HG03159 (cell line): Measurements from ENCODE around the gene SRCAP.

Experiments used
- ATAC-seq: cut with Tn5 transposase; IDR thresholded peaks from one replicate; pipeline ENCODE4 v1.9.1; 2021; ENCODE audit warnings: mild to moderate bottlenecking, moderate library complexity; ENCODE audit not compliant: unreplicated experiment

Gene SRCAP

DNA sequence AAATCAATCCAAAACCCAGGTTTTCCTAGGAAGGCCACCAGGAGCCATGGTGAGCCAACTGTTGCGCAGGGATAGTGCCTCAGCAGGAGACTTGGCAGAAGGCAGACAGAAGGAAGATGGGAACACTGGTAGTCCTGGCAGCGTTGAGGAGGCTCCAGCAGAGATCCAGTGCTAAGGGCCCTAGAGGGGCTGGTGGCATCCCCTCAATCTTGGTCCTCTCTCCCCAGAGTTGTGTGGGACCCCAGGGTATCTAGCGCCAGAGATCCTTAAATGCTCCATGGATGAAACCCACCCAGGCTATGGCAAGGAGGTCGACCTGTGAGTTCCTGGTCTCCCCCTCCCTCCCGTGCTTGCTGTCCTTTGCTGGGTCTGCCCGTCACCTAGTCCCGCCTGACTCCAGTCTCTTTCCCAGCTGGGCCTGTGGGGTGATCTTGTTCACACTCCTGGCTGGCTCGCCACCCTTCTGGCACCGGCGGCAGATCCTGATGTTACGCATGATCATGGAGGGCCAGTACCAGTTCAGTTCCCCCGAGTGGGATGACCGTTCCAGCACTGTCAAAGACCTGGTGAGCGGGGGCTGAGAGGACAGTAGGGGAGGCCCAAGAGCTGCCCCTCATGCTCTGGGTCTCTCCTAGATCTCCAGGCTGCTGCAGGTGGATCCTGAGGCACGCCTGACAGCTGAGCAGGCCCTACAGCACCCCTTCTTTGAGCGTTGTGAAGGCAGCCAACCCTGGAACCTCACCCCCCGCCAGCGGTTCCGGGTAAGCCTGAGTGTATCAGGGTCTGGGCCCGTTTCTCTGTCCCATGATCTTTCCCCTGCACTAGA is 57.2 kb downstream of the SRCAP start:
- ATAC-seq = no peak

- no peak for ATAC-seq
Measured at GRCh38 chr16:30756781-30757100, 57.8 kb downstream of the SRCAP start.

- no peak for ATAC-seq
Measured at GRCh38 chr16:30757316-30757715, 58.3 kb downstream of the SRCAP start.

DNA sequence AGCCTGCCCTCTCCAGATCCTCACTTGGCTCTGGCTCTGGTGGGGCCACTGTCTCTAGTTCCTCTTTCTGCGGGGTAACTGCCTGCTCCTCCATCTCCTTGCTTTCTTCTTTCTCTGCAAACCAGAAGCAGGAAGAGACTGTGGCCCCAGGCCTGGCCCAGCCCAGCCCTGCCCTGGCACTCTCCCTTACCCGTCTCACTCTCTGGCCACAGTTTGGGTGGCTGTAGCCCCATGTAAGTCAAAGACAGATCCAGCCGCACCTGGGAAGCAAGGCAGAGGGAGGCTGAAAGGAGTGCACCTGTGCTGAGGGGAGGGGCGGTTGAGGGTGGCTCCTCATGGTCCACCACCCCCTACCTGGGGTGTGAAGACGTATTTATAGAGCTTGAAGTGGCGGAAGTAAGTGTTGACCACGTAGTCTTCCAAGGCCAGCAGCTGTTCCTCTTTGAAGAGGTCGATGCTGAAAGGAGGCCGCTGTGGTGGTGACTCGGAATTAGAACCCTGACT is 60.1 kb downstream of the SRCAP start:
- no peak for ATAC-seq

GRCh38 chr16:30760001-30760559 is 61.1 kb downstream of the SRCAP start:
- no peak for ATAC-seq

- ATAC-seq = no peak
Measured at GRCh38 chr16:30760577-30761426, 61.8 kb downstream of the SRCAP start.

- ATAC-seq = peak; percentile 33
Measured at GRCh38 chr16:30761427-30761927, 62.5 kb downstream of the SRCAP start.

GRCh38 chr16:30761928-30762902 is 63.2 kb downstream of the SRCAP start, which contains the start of the genes CFAP119 and RNF40:
CFAP119 (minus strand) TSS chr16:30762062; CDS start chr16:30761748, 314 bp downstream.
RNF40 (plus strand) TSS chr16:30762322; CDS start chr16:30762546, 224 bp downstream.
- ATAC-seq = peak; percentile 84

DNA sequence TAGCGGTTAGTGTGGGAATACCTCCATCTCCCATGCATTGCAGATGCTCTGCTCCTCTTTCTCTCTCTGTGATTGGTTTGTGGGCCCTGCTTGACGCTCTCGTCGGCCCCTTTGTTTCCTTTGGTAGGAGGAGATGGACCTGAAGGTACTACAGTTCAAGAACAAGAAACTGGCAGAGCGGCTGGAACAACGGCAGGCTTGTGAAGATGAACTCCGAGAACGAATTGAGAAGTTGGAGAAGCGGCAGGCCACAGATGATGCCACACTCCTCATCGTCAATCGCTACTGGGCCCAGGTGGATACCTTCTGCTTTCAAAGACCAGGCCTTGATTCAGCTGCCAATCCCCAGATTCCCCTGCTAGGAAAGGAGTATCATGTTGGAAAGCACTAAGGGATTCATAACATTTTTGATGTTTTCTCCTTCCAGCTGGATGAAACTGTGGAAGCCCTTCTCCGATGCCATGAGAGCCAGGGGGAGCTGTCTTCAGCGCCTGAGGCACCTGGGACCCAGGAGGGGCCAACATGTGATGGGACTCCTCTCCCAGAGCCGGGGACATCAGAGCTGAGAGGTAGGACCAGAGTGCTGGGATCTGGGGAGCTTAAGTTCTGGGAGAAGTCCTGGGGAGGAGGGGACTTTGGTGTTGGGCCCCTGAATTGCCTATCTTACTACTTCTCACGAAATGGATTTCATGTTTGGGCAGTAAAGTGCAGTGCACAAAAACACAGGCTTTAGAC is 64.2 kb downstream of the SRCAP start:
- ATAC-seq = no peak

GRCh38 chr16:30764086-30764485 is 65.1 kb downstream of the SRCAP start:
- ATAC-seq = no peak

GRCh38 chr16:30764816-30765465 is 66.0 kb downstream of the SRCAP start:
- no peak for ATAC-seq

DNA sequence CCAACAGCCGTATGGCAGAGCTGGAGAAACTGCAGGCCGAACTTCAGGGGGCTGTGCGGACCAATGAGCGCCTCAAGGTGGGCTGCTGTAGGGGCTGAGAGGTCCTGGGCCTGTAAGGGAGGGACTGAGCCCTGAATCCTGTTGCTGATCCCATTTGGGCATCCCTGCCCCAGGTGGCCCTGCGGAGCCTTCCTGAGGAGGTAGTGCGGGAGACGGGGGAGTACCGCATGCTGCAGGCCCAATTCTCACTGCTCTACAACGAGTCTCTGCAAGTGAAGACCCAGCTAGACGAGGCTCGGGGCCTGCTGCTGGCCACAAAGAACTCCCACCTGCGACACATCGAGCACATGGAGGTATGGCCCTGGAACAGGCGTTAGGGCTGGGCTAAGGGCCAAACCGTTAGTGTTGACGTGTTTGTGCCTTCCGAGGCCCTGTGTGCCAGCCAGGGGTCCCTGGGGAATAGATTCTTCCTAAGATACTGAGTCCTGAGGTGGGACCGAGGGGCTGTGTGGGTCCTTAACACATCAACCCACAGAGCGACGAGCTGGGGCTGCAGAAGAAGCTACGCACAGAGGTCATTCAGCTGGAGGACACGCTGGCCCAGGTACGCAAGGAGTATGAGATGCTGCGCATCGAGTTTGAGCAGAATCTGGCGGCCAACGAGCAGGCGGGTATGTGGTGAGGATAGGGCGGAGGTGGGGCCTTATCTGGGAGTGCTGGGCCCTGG is 67.4 kb downstream of the SRCAP start:
- no peak for ATAC-seq

DNA sequence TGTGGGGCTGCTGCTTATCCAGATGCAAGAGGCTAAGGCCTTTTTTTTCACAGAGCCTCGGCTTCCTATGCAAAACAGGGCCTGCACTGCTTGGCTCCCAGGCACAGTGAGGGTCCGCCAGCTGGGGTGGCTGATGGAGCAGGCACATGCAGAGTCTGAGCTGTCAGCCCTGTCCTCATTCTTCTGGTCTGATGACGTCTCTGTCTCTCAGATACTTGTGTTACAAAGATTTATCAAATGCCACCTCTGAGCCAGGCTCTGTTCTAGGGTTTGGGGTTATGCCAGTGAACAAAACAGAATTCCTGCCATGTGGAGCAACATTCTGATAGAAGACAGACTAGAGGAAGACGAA is 67.9 kb downstream of the SRCAP start:
- no peak for ATAC-seq

DNA sequence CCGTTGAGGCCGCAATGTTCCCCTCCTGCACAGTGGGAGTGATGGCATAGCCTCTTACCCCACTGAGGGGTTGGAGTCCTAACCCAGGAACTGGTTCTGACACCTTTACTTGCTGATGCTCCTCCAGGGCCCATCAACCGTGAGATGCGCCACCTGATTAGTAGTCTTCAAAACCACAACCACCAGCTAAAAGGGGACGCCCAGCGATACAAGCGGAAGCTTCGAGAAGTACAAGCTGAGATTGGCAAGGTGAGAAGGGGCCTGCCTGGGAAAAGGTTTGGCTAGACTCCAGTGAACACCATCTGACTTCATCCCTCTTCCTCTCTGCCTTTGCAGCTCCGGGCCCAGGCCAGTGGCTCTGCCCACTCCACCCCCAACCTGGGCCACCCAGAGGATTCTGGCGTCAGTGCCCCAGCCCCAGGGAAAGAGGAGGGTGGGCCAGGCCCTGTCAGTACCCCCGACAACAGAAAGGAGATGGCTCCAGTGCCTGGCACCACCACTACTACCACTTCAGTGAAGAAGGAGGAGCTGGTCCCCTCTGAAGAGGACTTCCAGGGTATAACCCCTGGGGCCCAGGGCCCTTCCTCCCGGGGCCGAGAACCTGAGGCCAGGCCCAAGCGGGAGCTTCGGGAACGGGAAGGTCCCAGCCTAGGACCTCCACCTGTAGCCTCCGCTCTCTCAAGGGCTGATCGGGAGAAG is 68.9 kb downstream of the SRCAP start:
- ATAC-seq = no peak

DNA sequence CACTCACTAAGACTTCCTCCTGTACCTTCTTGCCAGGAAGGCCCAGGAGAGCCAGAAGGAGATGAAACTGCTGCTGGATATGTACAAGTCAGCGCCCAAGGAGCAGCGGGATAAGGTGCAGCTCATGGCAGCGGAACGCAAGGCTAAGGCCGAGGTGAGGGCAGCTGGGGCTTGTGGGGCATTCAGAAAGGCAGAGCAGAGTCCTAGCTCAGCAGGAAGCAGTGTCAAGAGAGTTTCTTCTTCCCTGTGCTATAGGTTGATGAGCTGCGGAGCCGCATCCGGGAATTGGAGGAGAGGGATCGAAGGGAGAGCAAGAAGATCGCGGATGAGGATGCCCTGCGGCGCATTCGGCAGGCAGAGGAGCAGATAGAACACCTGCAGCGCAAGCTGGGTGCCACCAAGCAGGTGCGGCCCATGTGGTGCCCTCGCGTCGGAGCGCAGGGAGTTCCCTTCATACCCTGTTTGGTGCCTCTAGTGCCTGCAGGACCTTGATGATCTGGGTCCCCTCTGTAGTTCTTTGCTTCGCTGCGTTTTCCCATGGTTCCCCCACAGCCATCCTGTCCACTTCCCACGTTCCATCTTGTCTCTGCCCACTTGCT is 69.7 kb downstream of the SRCAP start:
- no peak for ATAC-seq

DNA sequence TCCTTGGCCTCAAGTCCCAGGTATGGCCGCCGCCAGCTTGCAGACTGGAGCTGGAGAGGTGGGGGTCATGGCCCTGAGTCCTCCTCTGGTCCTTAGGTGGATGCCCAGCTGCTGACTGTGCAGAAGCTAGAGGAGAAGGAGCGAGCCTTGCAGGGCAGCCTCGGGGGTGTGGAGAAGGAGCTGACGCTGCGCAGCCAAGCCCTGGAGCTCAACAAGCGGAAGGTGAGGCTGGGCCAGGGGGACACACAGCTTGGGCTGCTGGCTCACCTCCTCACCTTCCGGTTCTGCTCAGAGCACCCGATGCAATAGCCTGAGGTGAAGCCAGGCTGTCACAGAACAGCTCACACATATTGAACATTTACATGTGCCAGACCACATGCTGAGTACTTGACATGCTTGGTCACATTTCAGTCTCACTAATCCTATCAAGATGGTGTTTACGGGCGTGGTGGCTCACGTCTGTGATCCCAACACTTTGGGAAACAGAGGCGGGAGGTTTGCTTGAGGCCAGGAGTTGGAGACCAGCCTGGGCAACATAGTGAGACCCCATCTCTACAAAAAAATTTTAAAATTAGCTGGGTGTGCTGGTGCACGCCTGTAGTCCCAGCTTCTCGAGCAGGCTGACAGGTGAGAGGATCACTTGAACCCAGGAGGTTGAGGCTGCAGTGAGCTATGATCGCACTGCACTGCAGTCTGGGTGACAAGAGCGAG is 70.6 kb downstream of the SRCAP start:
- ATAC-seq = no peak

DNA sequence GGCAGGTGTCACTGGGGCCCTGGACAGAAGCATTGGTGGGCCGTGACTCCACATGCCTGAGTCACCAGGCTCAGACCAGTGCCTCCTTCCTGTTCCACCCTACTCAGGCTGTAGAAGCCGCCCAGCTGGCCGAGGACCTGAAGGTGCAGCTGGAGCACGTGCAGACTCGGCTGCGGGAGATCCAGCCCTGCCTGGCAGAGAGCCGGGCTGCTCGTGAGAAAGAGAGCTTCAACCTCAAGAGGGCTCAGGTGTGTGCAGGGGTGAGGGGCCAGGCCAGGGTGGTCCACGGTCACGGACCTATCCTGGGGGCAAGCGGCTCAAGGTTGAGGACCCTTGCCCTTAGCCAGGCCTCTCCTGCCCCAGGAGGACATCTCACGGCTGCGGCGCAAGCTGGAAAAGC is 72.8 kb downstream of the SRCAP start:
- no peak for ATAC-seq
